ENCODE results near the gene C14orf39.
"Not testable (repeated sequence)": the region's sequence is repeated elsewhere in the genome, so short reads cannot be mapped to it uniquely, and the experiment has no call there.

Gene C14orf39

GRCh38 chr14:60488175-60488574 is 2.3 kb upstream of the C14orf39 start:
- DNase-seq (ENCODE audit: low spot score) = no peak

GRCh38 chr14:60487211-60487610 is 1.3 kb upstream of the C14orf39 start:
- DNase-seq (ENCODE audit: low spot score) = no peak

GRCh38 chr14:60485057-60485597 is 736 bp downstream of the C14orf39 start:
- DNase-seq (ENCODE audit: low spot score) = no peak

GRCh38 chr14:60482743-60483142 is 3.1 kb downstream of the C14orf39 start:
- no peak for DNase-seq (ENCODE audit: low spot score)

GRCh38 chr14:60480248-60480647 is 5.6 kb downstream of the C14orf39 start:
- not testable (repeated sequence) for DNase-seq (ENCODE audit: low spot score)

- no peak for DNase-seq (ENCODE audit: low spot score)
These were observed 30.0 kb downstream of the C14orf39 start for GRCh38 chr14:60455875-60456274.

- no peak for DNase-seq (ENCODE audit: low spot score)
These were observed 55.6 kb downstream of the C14orf39 start for GRCh38 chr14:60430276-60430675.

- DNase-seq (ENCODE audit: low spot score) = no peak
These were observed 65.8 kb downstream of the C14orf39 start for GRCh38 chr14:60420050-60420449.

GRCh38 chr14:60397550-60397949 is 88.3 kb downstream of the C14orf39 start:
- not testable (repeated sequence) for DNase-seq (ENCODE audit: low spot score)

- DNase-seq (ENCODE audit: low spot score) = no peak
These were observed 89.0 kb downstream of the C14orf39 start for GRCh38 chr14:60396718-60397343.

Data from AG08395 (cell line).